H9 (cell line): ENCODE results near the gene WWC1. TPM values are rescaled to one million over a fixed set of nuclear protein-coding genes. Genes with fewer than 3 reads are reported as not detected.

Experiments used
- DNase-seq: peaks from one replicate; pipeline ENCODE4 v3.0.0-alpha.2; 2017
- H2AFZ ChIP-seq: one replicate; pipeline ENCODE4 v1.6.1; 2013; ENCODE audit warnings: mild to moderate bottlenecking, low read length, control low read depth, moderate library complexity
- H2AK5ac ChIP-seq: 2 replicates; pipeline ENCODE4 v1.6.1; 2013; ENCODE audit warnings: low read length, control low read depth, mixed read lengths; ENCODE audit not compliant: insufficient read length
- H2BK120ac ChIP-seq: one replicate; pipeline ENCODE4 v1.6.1; 2013; ENCODE audit warnings: low read depth, mild to moderate bottlenecking, low read length, control low read depth, inconsistent platforms; ENCODE audit not compliant: poor library complexity, severe bottlenecking
- H2BK12ac ChIP-seq: 2 replicates; pipeline ENCODE4 v1.6.1; 2013; ENCODE audit warnings: low read length, control low read depth, mixed read lengths, low read depth; ENCODE audit not compliant: insufficient read length
- H2BK15ac ChIP-seq: 2 replicates; pipeline ENCODE4 v1.6.1; 2013; ENCODE audit warnings: low read depth, low read length, control low read depth
- H2BK20ac ChIP-seq: one replicate; pipeline ENCODE4 v1.6.1; 2013; ENCODE audit warnings: low read depth, mild to moderate bottlenecking, low read length, control low read depth, inconsistent platforms; ENCODE audit not compliant: poor library complexity, severe bottlenecking
- H2BK5ac ChIP-seq: 2 replicates; pipeline ENCODE4 v1.6.1; 2013; ENCODE audit warnings: low read length, control low read depth, mixed read lengths; ENCODE audit not compliant: insufficient read length
- H3K14ac ChIP-seq: 2 replicates; pipeline ENCODE4 v1.6.1; 2013; ENCODE audit warnings: low read length, control low read depth; ENCODE audit not compliant: insufficient read depth
- H3K18ac ChIP-seq: 2 replicates; pipeline ENCODE4 v1.6.1; 2013; ENCODE audit warnings: low read depth, mild to moderate bottlenecking, mixed read lengths, low read length, control low read depth; ENCODE audit not compliant: insufficient read length
- H3K23ac ChIP-seq: 2 replicates; pipeline ENCODE4 v1.6.1; 2013; ENCODE audit warnings: low read length, control low read depth, mixed read lengths, low read depth; ENCODE audit not compliant: insufficient read length
- H3K23me2 ChIP-seq: 2 replicates; pipeline ENCODE4 v1.6.1; 2013; ENCODE audit warnings: low read depth, mild to moderate bottlenecking, mixed read lengths, low read length, control low read depth; ENCODE audit not compliant: insufficient read length, poor library complexity, severe bottlenecking
- H3K27ac ChIP-seq: 2 replicates; pipeline ENCODE4 v1.5.1; 2013; ENCODE audit warnings: low read length, control low read depth, mixed read lengths, low read depth; ENCODE audit not compliant: insufficient read length
- H3K27me3 ChIP-seq: 2 replicates; pipeline ENCODE4 v1.6.1; 2013; ENCODE audit warnings: low read length, control low read depth, inconsistent platforms; ENCODE audit not compliant: insufficient read depth
- H3K4ac ChIP-seq: 2 replicates; pipeline ENCODE4 v1.6.1; 2013; ENCODE audit warnings: low read depth, mild to moderate bottlenecking, control low read depth, inconsistent platforms, low read length, moderate library complexity
- H3K4me1 ChIP-seq: 2 replicates; pipeline ENCODE4 v1.6.1; 2013; ENCODE audit warnings: low read length, control low read depth, inconsistent platforms; ENCODE audit not compliant: insufficient read depth
- H3K4me2 ChIP-seq: 2 replicates; pipeline ENCODE4 v1.6.1; 2013; ENCODE audit warnings: low read length, control low read depth, mixed read lengths; ENCODE audit not compliant: insufficient read length, insufficient read depth
- H3K56ac ChIP-seq: 2 replicates; pipeline ENCODE4 v1.6.1; 2013; ENCODE audit warnings: low read depth, mild to moderate bottlenecking, mixed read lengths, low read length, control low read depth; ENCODE audit not compliant: insufficient read length
- H3K79me1 ChIP-seq: 2 replicates; pipeline ENCODE4 v1.6.1; 2013; ENCODE audit warnings: low read depth, mild to moderate bottlenecking, moderate library complexity, low read length, control low read depth, inconsistent platforms; ENCODE audit not compliant: insufficient read depth, poor library complexity, severe bottlenecking
- H3K79me2 ChIP-seq: 2 replicates; pipeline ENCODE4 v1.6.1; 2013; ENCODE audit warnings: low read length, control low read depth, inconsistent platforms; ENCODE audit not compliant: insufficient read depth
- H3K9ac ChIP-seq: 2 replicates; pipeline ENCODE4 v1.6.1; 2013; ENCODE audit warnings: low read length, control low read depth, mixed read lengths; ENCODE audit not compliant: insufficient read length; ENCODE audit errors: extremely low read depth
- H3K9me3 ChIP-seq: one replicate; pipeline ENCODE4 v1.6.1; 2013; ENCODE audit warnings: low read depth, low read length, inconsistent platforms; ENCODE audit not compliant: control insufficient read depth
- H3T11ph ChIP-seq: one replicate; pipeline ENCODE4 v1.6.1; 2013; ENCODE audit warnings: mild to moderate bottlenecking, low read length, control low read depth, inconsistent platforms
- H4K20me1 ChIP-seq: one replicate; pipeline ENCODE4 v1.6.1; 2013; ENCODE audit not compliant: control insufficient read depth, insufficient read length, insufficient read depth
- H4K5ac ChIP-seq: 2 replicates; pipeline ENCODE4 v1.6.1; 2013; ENCODE audit warnings: low read depth, mild to moderate bottlenecking, mixed read lengths, low read length, control low read depth; ENCODE audit not compliant: insufficient read length
- H4K8ac ChIP-seq: replicated peaks from 2 replicates; pipeline ENCODE4 v1.6.1; 2013; ENCODE audit warnings: low read length, control low read depth, mixed read lengths, low read depth; ENCODE audit not compliant: insufficient read length
- H4K91ac ChIP-seq: 2 replicates; pipeline ENCODE4 v1.6.1; 2013; ENCODE audit warnings: low read depth, mild to moderate bottlenecking, moderate library complexity, mixed read lengths, low read length, control low read depth; ENCODE audit not compliant: insufficient read length
- H3K27ac Mint-ChIP-seq, 3 experiments: 2 replicates in 2 of 3; 3 replicates in 1 of 3; pipeline ENCODE4 v1.8.0; 2020 to 2021; ENCODE audit warnings: mixed read lengths in 3 of 3, mild to moderate bottlenecking in 1 of 3, moderate library complexity in 1 of 3
- H3K27me3 Mint-ChIP-seq: 2 replicates; pipeline ENCODE4 v1.8.0; 2021; ENCODE audit warnings: low read depth, mild to moderate bottlenecking, moderate library complexity, mixed read lengths
- H3K36me3 Mint-ChIP-seq, 3 experiments: 2 replicates in 2 of 3; 3 replicates in 1 of 3; pipeline ENCODE4 v1.8.0; 2020 to 2021; ENCODE audit warnings: low read depth in 3 of 3, mixed read lengths in 3 of 3; ENCODE audit not compliant: insufficient read depth in 1 of 3
- H3K4me1 Mint-ChIP-seq, 2 experiments: 2 replicates each; pipeline ENCODE4 v1.8.0; 2020; ENCODE audit warnings: mixed read lengths in 2 of 2
- H3K4me3 Mint-ChIP-seq, 2 experiments: 2 replicates in 1 of 2; 3 replicates in 1 of 2; pipeline ENCODE4 v1.8.0; 2020 to 2021; ENCODE audit warnings: mild to moderate bottlenecking in 2 of 2, mixed read lengths in 2 of 2, moderate library complexity in 1 of 2
- H3K9me3 Mint-ChIP-seq, 2 experiments: 2 replicates in 1 of 2; 3 replicates in 1 of 2; pipeline ENCODE4 v1.8.0; 2020; ENCODE audit warnings: mild to moderate bottlenecking in 2 of 2, mixed read lengths in 2 of 2, moderate library complexity in 1 of 2
- WGBS: extraction: QIAGEN DNeasy Blood & Tissue Kit; methylation state at CpG from one replicate; pipeline ENCODE4 v1.1.7; 2013; ENCODE audit warnings: missing lambda C conversion rate, low lambda C conversion rate, mixed read lengths; ENCODE audit not compliant: insufficient read length; ENCODE audit errors: extremely low coverage; 5-methylcytosine and 5-hydroxymethylcytosine counted together
- total RNA-seq: library from RNA; stranded (reverse); gene quantifications from 2 replicates; pipeline ENCODE4 v1.2.1, GENCODE V29; 2021
- TF ChIP-seq, protein P1 (sequence below): fragments of 200-600 bp; sonication (generic); conservative IDR thresholded peaks from 3 replicates; pipeline ENCODE4 v1.8.0; 2021; ENCODE audit warnings: antibody characterized with exemption, mild to moderate bottlenecking

The WWC1 gene
- total RNA-seq, 1 experiment from 2014 or later = 28.2 TPM

DNA sequence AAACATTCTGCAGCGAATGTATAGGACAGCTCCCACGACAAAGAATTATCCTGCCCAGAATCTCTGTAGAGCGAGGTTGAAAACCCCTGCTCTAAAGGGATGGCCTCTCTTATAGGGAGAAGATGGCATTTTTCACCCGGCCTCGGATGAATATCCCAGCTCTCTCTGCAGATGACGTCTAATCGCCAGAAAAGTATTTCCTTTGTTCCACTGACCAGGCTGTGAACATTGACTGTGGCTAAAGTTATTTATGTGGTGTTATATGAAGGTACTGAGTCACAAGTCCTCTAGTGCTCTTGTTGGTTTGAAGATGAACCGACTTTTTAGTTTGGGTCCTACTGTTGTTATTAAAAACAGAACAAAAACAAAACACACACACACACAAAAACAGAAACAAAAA, 177.4 kb downstream of the WWC1 start:
- no peaks in the 10 kb centered on the region for H3K79me2 ChIP-seq
- no peak overlapping the region for H2BK120ac ChIP-seq
- TF ChIP-seq, protein P1, sequence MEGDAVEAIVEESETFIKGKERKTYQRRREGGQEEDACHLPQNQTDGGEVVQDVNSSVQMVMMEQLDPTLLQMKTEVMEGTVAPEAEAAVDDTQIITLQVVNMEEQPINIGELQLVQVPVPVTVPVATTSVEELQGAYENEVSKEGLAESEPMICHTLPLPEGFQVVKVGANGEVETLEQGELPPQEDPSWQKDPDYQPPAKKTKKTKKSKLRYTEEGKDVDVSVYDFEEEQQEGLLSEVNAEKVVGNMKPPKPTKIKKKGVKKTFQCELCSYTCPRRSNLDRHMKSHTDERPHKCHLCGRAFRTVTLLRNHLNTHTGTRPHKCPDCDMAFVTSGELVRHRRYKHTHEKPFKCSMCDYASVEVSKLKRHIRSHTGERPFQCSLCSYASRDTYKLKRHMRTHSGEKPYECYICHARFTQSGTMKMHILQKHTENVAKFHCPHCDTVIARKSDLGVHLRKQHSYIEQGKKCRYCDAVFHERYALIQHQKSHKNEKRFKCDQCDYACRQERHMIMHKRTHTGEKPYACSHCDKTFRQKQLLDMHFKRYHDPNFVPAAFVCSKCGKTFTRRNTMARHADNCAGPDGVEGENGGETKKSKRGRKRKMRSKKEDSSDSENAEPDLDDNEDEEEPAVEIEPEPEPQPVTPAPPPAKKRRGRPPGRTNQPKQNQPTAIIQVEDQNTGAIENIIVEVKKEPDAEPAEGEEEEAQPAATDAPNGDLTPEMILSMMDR = no peak
- no peaks in the 10 kb centered on the region for H3K27me3 Mint-ChIP-seq
- H3K9ac ChIP-seq = no peak overlapping the region
- no peak overlapping the region for H3K4ac ChIP-seq
- H3K18ac ChIP-seq = no peak overlapping the region
- no peaks in the 10 kb centered on the region; a peak in 1 of 5 replicates for H3K9me3 Mint-ChIP-seq
- no peak overlapping the region for H4K91ac ChIP-seq
- H2BK5ac ChIP-seq = no peak overlapping the region
- H3K79me1 ChIP-seq = no peaks in the 10 kb centered on the region
- no peaks in the 10 kb centered on the region for H4K20me1 ChIP-seq
- no peaks in the 10 kb centered on the region for H3K9me3 ChIP-seq
- H4K5ac ChIP-seq = no peak overlapping the region
- H3K4me1 Mint-ChIP-seq = no peaks in the 10 kb centered on the region
- peaks cover 13 to 41% (median 39%) of the 10 kb centered on the region in 3 experiments; a peak in 6 of 7 replicates for H3K36me3 Mint-ChIP-seq
- no peak overlapping the region for H3K27ac ChIP-seq
- H2AK5ac ChIP-seq = no peak overlapping the region
- no peak overlapping the region for H2AFZ ChIP-seq
- H2BK12ac ChIP-seq = no peak overlapping the region
- H3K23ac ChIP-seq = no peak overlapping the region
- no peak overlapping the region for H3K27ac Mint-ChIP-seq
- no CpG with 5 or more reads among the region's 8 CpGs for WGBS
- no peak overlapping the region for H3K4me3 Mint-ChIP-seq
- H3K23me2 ChIP-seq = no peaks in the 10 kb centered on the region
- H3K27me3 ChIP-seq = no peaks in the 10 kb centered on the region
- no peak overlapping the region for H3T11ph ChIP-seq
- H4K8ac ChIP-seq = no peak overlapping the region
- H3K4me2 ChIP-seq = no peak overlapping the region
- no peaks in the 10 kb centered on the region for H3K4me1 ChIP-seq
- no peak for DNase-seq
- no peak overlapping the region for H2BK15ac ChIP-seq
- no peak overlapping the region for H3K56ac ChIP-seq
- H3K14ac ChIP-seq = no peak overlapping the region
- no peak overlapping the region for H2BK20ac ChIP-seq
